Uterus (tissue), 2 donors: ENCODE data around the gene SNRPD3.

Experiments
- POLR2A ChIP-seq, 2 donors: fragments of 450-650 bp; IDR thresholded peaks; one replicate each; pipeline ENCODE4 v1.6.1; 2016; ENCODE audit warnings: antibody characterized with exemption in 2 of 2, mild to moderate bottlenecking in 1 of 2, moderate library complexity in 1 of 2
- TF ChIP-seq, protein P1 (sequence below), 4 experiments: fragments of 200-600 bp in 2 of 4; fragments of 450-650 bp in 2 of 4; sonication (generic) in 2 of 4; IDR thresholded peaks; one replicate each; pipeline ENCODE4 v1.5.1; 2016 to 2019; ENCODE audit warnings: antibody characterized with exemption in 4 of 4, mild to moderate bottlenecking in 2 of 4, moderate library complexity in 1 of 4

DNA sequence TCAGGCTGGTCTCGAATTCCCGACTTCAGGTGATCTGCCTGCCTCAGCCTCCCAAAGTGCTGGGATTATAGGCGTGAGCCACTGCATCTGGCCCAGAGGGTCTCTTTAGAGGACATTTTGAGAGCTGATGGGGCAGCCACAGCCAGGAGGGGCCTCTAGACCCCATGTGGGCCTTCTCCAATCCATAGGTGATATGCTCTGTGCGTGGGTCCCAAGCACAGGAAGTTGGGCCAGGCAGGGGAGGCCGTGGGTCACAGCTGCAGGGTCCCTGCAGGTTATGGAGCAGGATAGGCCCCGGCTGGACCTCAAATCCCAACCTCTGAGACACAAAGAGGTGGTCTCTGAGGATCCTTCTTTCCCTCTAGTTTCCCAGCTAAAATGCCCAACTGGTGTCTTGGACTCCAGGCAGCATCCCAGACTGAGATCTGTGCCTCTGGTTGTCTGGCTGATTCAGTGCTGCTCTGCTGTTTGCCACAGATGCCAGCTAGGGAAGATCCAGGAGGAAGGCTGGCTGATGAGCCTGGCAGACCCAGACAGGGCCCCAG, 35.6 kb downstream of the SNRPD3 start:
- TF ChIP-seq, protein P1, sequence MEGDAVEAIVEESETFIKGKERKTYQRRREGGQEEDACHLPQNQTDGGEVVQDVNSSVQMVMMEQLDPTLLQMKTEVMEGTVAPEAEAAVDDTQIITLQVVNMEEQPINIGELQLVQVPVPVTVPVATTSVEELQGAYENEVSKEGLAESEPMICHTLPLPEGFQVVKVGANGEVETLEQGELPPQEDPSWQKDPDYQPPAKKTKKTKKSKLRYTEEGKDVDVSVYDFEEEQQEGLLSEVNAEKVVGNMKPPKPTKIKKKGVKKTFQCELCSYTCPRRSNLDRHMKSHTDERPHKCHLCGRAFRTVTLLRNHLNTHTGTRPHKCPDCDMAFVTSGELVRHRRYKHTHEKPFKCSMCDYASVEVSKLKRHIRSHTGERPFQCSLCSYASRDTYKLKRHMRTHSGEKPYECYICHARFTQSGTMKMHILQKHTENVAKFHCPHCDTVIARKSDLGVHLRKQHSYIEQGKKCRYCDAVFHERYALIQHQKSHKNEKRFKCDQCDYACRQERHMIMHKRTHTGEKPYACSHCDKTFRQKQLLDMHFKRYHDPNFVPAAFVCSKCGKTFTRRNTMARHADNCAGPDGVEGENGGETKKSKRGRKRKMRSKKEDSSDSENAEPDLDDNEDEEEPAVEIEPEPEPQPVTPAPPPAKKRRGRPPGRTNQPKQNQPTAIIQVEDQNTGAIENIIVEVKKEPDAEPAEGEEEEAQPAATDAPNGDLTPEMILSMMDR (IDR thresholded peaks at IDR 0.05): no peak
- no peak for TF ChIP-seq POLR2A (IDR thresholded peaks at IDR 0.05)
